ENCODE data around the gene HMOX2.

DNA sequence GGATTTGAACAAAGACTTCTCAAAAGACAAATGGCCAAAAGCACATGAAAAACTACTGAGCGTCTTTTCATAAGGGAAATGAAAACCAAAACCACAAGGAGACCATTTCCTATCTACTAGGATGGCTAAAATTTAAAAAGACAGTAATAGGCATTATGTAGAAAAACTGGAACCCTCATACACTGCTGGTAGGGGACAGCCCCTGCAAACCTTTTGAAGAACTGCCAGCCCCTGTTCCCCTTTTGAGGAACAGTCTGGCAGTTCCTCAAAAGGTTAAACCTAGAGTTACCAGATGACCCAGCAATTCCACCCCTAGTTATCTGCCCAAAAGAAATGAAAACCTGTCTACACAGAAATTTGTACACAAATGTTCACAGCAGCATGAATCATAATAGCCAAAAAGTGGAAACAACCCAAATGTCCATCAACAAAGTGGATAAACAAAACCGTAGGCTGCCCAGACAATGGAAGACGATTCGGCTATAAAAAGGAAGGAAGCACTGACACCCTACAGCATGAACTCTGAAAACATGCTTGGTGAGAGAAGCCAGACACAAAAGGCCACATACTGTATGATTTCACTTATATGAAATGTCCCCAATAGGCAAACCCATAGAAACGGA lies 39.5 kb downstream of the HMOX2 start:
- TF ChIP-seq, protein P1, sequence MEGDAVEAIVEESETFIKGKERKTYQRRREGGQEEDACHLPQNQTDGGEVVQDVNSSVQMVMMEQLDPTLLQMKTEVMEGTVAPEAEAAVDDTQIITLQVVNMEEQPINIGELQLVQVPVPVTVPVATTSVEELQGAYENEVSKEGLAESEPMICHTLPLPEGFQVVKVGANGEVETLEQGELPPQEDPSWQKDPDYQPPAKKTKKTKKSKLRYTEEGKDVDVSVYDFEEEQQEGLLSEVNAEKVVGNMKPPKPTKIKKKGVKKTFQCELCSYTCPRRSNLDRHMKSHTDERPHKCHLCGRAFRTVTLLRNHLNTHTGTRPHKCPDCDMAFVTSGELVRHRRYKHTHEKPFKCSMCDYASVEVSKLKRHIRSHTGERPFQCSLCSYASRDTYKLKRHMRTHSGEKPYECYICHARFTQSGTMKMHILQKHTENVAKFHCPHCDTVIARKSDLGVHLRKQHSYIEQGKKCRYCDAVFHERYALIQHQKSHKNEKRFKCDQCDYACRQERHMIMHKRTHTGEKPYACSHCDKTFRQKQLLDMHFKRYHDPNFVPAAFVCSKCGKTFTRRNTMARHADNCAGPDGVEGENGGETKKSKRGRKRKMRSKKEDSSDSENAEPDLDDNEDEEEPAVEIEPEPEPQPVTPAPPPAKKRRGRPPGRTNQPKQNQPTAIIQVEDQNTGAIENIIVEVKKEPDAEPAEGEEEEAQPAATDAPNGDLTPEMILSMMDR (conservative IDR thresholded peaks at IDR 0.05 in 1 of 2, IDR thresholded peaks at IDR 0.05 in 1 of 2; ENCODE audit: extremely low read depth in 1 of 2, insufficient read depth in 1 of 2, low read depth in 1 of 2, low read length in 2 of 2) = no peak
- no peak for TF ChIP-seq EZH2 (IDR thresholded peaks at IDR 0.05; ENCODE audit: borderline replicate concordance, low read length)

All from mammary epithelial cell (primary cell).